Measurements from ENCODE around the gene THOP1.

Gene THOP1

DNA sequence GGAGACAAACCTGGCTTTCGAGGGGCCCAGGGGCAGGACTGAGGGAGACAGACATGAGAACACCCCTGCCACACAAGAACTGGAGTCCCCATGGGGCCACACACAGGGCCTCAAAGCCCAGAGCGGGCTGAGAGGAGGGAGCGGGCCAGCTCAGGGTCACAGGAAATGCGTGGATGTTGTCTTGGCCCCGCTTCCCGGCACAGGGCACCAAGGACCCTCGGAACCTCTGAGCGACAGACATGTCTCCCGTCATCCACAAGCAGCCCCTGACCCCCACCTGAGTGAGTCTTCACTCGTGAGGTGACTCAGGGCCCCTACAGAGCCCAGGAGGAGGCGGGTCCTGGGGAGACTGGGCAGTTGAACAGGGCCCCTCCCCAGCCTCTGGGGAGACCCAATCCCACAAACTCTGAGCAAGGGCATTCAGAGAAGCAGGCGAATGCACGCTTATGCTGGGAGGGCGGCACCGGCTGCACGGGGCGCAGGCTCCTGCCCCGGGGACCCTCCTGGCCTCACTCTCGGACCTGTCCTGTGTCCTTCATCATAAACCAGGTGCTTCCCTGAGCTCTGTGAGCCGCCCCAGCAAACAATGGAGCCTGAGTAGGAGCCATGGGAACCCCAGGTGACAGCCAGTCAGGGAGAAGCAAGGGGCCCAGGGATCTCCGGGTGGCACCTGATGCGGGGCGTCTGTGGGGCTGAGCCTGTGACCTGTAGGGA is 22.4 kb upstream of the THOP1 start:
- no peak for DNase-seq (ENCODE audit: low read depth, low spot score)

DNA sequence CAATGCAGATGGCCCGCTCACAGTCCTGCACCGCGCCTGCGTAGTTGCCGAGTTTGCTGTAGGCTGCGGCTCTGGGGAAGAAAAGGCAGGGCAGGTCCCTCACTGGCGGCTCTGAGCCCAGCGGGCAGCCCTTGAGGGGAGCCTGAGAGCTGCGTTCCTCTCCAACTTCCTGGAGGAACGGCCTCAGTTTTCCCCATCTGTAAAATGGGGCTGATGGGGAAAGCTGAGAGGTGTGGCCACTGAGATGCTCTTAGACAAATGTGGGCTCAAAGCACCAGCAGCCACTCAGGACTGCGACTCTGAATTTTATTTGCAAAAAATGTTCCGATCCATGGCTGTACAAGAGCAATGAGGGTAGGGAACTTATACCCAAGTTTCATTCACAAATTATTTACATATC is 21.6 kb upstream of the THOP1 start:
- no peak for DNase-seq (ENCODE audit: low read depth, low spot score)

DNA sequence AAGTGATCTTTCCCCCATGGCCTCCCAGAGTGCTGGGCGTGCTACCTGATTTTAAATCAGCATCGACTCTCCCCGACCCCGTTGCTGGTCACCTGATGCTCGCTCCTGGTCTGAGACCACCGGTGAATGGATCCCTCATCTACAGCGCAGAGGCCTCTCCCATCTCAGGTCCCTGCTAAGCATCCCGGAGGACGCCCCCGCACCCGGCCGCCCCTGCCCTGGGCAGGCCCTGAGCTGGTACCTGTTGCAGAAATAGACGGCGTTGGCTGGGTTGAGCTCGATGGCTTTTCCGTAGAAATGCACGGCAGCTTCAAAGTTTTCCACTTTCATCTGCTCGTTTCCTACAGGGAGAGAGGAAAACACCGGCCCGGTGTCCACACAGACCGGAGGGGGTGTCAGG is 20.4 kb upstream of the THOP1 start:
- no peak for DNase-seq (ENCODE audit: low read depth, low spot score)

DNA sequence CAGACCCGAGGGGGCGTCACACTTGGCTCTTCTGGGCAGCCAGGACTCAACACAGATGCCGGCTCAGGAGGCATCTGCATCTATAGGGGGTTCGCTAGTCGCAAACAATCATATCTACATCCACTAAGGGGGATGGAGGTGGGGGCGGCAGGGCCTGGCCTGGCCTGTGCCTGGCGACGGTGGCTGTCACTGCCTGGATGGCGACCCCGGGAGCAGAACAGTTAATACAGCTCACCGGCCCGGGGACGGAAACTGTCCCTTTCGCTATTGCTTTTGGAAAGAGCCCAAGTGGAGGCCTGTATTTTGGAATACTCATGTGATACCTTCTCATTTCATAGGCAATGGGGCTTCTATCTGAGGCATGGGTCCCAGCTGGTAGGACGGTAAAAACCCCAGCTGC is 19.9 kb upstream of the THOP1 start:
- DNase-seq (ENCODE audit: low read depth, low spot score) = no peak

DNA sequence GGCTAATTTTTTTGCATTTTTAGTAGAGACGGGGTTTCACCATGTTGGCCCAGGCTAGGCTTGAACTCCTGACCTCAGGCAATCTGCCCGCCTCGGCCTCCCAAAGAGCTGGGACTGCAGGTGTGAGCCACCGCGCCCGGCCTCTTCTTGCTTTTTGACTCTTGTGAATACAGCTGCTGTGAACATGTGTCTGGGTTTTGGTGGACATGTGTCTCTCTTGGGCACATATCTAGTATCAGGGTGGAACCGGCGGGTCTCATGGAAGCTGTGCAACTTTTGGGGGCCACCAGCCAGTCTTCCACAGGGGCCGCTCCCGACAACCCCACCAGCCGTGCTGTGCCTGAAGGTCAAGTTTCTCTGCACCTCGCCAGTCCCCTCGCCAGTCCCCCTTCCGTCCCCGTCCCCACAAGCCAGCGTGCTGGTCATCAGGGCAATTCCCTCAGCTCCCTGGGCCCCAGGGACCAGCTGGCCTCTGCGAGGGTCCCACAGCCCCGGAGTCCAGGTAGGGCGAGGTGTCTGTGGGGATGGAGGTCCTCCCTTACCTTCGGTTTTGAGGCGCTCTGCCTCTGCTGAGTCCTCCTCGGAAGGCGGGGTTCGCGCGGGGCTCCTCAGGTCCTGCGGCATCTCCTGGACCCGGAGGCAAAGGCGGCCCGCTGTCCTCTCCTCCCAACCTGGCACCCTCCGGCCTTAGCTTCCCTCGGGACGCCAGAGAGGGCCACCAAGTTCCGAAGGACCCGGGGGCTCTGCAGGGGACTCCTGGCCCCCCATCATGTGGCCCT is 18.5 kb upstream of the THOP1 start:
- DNase-seq (ENCODE audit: low read depth, low spot score) = no peak

DNA sequence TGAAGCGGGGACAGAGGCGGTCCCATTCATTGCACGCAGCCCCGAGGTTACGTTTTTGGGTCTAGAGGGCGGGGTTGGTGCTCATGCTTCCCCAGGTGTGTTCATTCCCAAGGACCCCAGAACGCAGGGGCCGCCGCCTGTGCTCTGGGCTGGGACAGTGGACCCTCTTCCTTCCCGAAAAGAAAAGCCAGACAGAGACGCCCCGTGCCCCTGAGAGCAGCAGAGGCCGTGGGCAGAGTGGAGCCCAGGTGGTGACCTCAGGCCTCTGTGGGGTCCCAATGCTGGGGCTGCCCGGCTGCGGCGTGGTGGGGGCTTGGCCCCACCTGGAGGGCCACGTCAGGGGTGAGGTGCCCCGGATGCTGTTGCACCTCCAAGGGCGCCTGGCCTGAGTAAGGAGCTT is 17.6 kb upstream of the THOP1 start:
- DNase-seq (ENCODE audit: low read depth, low spot score) = no peak

DNA sequence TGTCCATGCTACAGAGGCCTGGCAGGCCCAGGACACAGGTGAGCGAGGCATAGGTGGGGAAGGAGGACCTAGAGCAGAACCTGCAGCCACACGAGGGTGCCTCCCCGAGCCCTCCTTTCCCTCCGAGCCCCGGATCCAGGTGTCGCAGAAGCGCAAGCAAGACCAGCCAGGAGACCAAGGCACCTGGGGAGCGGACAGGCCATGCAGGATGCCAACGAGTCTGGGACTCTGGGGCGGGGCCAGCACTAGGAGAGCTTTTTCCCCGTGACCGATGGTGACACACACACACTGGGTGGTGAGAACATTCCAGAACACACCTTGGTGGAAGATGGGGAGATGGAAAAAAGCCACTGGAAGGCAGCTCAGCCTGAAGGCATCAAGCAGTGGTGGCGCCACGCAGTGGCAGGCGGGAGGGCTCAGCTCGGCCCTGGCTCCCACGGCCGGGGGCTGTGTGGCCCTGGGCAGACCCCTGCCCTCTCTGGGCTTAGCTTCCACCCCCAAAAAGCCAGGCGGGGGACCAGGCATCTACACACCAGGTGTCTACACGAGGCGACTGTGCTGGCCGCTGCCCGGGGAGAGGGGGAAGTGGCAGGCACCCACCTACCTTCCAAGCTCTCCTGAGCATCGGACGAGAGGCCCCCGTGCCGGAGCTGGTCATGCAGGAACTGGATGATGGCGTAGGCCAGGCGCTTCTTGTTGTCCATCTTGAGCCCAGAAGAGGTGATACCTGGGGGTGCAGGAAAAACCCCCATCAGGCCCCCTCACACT is 16.8 kb upstream of the THOP1 start:
- DNase-seq (ENCODE audit: low read depth, low spot score) = no peak

DNA sequence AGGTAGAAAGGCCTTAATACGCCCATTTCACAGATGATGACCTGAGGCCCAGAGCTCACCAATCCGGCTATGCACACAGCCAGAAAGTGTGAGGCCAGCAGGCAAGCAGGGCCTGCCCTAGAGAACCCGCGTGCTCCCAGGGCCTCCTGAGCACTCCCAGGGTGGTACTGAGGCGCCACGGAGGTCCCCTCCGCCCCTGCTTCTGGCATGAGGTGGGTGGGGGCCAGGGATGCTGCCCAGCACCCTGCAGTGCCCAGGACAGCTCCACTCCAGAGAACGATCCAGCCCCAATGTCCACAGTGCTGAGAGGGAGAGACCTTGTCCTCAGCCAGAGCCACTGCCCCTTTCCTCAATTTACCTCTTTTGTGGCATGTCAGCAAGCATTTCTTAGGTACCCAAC is 16.1 kb upstream of the THOP1 start:
- DNase-seq (ENCODE audit: low read depth, low spot score) = no peak

DNA sequence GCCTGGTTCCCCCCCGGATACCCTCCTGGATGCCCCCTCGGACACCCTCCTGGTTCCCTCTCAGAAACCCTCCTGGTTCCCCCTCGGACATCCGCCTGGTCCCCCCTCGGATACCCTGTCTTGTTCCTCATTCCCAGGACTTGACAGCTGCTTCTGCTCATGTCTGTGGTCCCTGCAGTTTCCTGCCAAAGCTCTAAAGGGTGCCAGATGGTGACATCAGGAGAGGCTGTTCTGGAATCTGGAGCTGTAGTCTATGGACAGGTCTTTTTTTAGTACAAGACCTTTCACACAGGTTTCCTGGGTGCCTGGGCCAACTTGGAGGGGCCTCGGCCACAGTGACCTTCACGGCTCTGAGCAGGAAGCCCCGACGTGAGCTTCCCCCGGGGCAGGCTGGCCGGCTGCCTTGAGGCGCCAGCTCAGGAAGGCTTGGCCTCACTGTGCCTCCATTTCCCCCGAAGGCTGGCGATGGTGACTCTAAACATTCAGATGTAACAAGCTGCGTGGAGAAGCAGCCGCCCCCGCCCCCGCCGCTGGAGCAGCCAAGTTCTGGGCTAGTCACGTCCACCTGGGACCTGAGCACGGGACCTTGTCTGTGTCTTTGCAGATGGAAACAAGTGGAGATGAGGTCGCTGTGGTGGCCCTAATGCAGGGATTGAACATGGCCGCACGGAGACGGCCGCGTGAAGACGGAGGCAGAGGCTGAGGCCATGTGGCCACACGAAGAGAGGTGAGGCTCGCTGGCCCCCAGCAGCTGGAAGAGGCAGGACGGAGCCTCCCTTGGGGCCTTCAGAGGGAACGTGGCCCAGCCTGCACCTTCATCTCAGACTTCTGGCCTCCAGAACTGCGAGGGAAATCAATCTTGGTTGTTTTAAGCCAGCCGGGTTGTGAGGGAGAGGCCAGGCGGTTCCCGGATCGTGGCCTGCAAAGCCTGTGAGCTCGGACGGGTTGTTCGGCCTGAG is 15.0 kb upstream of the THOP1 start:
- DNase-seq (ENCODE audit: low read depth, low spot score) = no peak

DNA sequence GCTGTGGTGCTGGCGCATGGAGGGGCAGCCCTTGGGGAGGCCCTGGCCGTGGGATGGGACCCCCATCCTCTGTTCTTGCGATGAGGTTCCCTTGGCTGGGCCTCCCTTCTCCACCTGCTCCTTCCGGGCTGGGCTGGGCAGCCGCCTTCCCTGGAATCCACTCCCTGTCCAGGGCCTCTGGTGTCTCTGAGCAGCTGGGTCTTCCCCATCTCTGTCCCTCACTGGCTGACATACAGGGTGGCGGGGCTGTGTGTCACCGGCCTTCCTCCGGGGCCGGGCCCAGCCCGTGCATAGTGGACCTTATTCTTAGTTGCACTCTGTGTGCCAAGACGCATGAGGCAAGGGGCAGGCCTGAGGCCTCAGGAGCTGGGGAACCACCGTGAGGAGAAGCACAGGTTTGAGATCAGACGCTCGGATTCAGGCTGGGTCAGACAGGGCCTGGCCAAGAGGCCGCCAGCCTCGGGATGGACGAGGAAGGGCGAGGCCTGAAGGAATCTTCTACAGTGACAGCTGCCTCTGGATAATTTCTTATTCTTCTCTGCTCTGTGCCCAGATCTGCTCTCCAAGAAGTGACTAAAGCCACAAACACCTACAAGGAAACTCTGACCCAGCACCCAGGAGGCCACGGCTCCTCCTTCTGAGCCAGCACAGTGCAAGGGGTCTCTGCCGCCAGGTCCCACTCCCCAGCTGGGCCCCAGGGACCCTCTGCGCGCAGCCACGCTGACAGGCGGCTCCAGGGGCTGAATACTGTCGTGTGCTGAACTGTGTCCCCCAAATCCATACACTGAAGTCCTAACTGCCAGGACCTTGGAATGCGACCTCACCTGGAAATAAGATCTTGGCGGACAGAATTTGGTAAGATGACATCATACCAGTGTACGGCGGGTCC is 13.3 kb upstream of the THOP1 start:
- no peak for DNase-seq (ENCODE audit: low read depth, low spot score)

DNA sequence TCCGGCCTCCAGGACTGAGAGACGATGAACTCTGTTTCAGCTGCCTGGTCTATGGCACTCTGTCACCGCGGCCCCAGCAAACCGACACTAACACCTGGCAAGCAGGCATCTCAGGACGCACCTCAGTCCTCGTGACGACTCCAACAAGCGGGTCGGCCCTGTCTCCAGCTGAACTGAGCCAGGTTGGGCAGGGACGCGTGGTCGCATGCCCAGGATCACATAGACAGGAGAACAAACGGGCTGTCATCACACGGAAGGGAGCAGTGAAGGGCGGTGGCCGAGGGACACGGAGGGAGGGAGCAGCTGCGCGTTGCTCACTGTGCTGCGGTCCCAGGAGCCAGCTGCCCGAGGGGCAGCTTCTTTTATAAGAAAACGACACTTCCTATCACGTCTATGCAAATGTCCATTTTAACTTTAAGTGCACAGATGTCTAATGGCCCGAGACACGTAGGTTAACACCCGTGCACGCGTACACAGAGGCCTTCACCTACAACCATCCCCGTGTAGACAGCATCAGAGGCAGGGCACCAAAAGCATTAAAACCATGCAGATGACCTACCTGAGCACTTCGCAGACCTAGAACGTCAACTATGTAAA is 11.1 kb upstream of the THOP1 start:
- no peak for DNase-seq (ENCODE audit: low read depth, low spot score)

DNA sequence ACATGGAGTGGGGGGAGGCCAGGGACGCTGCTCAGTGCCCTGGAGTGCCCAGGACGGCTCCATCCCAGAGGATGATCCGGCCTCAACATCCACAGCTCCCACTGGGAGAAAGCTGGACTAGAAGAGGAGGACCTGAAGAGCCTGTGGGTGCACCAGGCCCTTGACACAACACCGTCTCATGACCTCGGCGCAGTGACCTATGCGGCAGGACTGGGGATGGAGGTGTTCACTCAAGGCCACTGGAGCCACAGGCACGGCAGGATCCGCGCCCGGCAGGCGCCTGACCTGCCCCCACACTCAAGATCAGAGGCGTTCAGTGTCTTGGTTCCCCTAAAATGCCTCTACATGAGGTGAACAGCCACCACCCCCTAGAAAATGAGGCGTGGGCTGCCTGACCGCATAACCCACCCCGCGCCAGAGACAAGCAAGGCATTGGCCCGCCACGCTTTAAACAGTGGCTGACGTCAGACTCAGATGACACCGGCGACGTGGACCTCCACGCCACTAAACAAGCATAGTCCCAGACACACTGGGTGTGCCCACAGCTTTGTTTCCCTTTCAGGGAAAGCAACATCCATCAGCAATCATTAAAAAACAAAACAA is 10.2 kb upstream of the THOP1 start:
- no peak for DNase-seq (ENCODE audit: low read depth, low spot score)

DNA sequence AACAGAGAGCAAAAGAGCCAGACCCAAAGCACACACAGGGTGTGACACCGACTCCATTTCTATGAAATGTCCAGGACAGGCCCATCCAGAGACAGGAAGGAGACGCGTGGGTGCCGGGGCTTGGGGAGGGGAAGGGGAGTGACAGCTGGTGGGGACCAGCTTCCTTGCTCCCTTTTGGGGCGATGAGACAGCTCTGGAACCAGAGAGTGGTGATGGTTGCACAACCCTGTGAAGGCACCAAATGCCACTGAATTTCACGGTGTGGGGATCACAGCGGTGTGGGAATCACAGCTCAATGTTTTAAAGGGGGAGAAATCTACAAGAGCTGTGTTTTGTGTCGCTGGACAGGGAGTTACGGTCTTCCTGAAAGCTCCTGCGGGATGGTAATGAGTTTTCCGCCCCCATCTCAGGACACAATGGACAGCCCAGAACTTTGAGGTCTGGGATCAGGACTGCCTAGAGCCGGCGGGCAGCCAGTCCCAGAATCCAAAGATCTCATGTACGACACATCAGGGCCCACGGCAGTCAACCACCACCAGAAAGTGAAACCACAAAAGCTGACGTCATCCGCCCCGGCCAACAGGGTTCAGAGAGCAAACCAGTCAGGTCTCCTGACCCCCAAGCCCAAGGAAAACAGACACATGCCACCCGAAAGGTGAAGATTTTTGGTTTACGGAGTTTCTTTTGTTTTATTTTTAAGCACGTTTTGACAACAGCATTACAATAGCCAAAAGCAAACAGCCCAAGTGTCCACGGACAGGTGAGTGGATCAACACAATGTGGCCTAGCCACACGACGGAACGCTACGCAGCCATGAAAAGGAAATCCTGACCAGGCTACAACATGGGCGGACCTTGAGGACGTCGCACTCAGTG is 9.5 kb upstream of the THOP1 start:
- DNase-seq (ENCODE audit: low read depth, low spot score) = peak; percentile 30

DNA sequence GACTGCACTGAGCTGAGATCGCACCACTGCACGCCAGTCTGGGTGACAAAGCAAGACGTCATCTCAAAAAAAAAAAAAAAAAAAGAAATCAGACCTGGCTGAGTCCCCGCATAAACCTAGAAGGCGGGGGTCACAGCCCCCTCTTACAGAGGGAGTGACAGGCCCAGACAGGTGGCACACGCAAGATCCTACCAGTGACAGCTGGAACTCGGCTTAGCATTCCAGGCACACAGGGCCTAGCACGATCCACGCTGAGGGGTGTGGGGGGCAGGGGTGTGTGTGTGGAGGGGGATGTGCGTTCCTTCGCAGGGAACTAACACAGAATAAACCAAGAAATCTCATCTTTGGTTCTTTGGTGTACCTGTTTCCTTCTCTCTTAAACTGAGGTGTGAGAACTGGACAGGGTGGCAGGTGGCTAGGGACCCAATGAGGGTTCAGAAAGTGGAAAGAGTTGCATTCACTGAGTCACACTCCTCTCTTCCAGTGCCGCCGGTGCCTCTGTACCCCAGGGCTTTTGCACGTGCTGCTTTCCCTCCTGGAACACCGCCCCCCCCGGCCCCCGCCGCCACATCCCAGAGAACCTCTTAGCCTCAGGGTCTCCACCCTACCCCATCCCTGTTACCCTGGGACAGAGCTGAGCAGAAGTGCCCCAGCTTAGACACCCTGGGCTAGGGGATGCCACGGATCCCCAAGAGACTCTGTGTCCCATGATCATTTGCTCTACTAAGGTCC is 7.2 kb upstream of the THOP1 start:
- DNase-seq (ENCODE audit: low read depth, low spot score) = no peak

DNA sequence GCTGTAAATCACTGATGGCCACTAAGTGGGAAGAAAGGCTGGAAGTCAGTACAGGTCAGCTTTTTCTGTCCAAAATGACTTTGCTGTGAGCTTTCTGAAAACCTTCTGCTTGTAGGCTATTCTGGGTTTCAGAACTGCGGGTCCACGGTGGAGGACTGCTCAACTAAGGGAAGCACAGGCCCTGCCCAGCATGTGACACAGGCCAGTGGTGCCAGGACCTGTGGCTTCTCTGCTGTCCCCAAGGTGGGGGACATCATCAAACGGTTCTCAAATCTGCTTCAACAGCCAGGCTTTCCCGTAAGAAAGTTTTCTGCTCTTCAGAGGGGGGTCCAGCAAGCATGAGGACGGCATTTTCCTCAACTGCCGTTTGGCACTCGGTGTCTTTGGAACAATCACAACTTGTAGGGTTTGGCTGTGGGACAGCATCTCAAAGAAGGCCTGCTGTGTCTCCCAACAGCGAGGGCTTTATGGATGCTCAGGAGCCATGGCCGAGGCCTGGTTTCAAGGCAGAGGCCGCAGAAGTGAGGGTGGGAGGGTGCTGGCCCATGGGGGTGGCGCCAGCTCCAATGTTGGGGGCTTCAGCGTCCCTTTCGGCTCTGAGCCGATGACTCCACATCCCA is 6.1 kb upstream of the THOP1 start:
- no peak for DNase-seq (ENCODE audit: low read depth, low spot score)

DNA sequence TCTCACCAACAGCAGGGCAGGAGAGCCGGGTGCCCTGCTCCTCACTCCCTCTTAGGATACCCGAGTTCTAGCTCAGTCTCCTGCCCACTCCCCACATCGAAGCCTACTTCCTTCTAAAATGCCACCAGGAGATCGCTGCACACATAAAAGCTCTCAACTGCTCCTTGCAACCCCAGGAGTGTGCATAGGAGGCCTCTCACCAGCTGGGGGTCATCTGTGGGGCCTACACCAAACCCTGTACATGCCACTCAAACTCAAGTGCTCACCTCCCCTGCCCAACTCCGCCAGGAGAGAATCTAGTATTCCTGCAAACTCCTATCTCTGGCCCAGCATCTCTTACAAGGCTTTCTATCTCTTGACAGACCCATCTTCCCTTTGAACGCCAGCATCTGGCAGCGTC is 5.0 kb upstream of the THOP1 start:
- DNase-seq (ENCODE audit: low read depth, low spot score) = no peak

DNA sequence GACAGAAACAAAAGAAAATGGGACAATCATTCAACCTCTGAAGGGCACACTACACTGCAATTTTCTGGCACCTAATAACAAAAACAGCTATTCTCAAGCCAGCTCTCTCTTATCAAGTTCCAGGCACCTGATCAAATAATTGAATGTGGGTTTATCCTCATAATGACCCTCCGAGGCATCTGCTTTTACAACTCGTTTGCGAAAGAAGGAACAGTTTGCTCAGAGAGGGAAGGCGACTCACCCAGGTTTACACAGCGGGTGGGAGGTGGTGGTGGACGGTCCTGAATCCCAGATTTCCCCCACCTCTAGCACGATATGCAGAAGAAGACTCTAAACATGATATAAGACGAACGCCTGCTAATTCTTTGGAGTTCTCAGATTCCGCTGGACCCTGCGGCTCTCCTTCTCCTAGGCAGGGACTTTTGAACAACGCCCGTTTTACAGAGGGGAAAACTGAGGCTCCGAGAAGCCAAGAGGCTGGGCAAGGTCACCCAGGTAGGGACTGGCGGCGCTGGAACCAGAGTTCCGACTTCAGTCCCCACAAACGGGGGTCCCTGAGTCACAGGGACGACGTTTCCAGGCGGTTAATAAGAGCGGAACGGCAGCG is 2.9 kb upstream of the THOP1 start:
- no peak for DNase-seq (ENCODE audit: low read depth, low spot score)
